Calu3 (cell line): Measurements from ENCODE around the gene MARCHF2. TPM values are rescaled to one million over a fixed set of nuclear protein-coding genes. Genes with fewer than 3 reads are reported as not detected.

Experiments
- BruUV-seq: library from RNA; stranded (reverse); fragments of 400-500 nt; replicated peaks from 2 replicates; lab custom pipeline; 2021; lab: Mats Ljungman, UMichigan
- CTCF ChIA-PET: fragments of 300-600 bp; sonication (Branson Sonifier 250); formaldehyde crosslinking; loops from one replicate; lab custom pipeline; 2022; ENCODE audit warnings: antibody characterized with exemption; lab: Charles Lee
- DNase-seq: peaks from one replicate; pipeline ENCODE4 v3.0.0; 2022
- H3K27ac Mint-ChIP-seq: one replicate; pipeline ENCODE4 v1.8.0; 2022; ENCODE audit warnings: mixed read lengths; ENCODE audit not compliant: unreplicated experiment
- H3K27me3 Mint-ChIP-seq: one replicate; pipeline ENCODE4 v1.8.0; 2022; ENCODE audit warnings: mixed read lengths; ENCODE audit not compliant: unreplicated experiment
- H3K36me3 Mint-ChIP-seq: one replicate; pipeline ENCODE4 v1.8.0; 2022; ENCODE audit warnings: mild to moderate bottlenecking, moderate library complexity, mixed read lengths; ENCODE audit not compliant: insufficient read depth, unreplicated experiment
- H3K4me1 Mint-ChIP-seq: one replicate; pipeline ENCODE4 v1.8.0; 2022; ENCODE audit warnings: mild to moderate bottlenecking, low read depth, mixed read lengths; ENCODE audit not compliant: unreplicated experiment
- H3K4me3 Mint-ChIP-seq: one replicate; pipeline ENCODE4 v1.8.0; 2022; ENCODE audit warnings: mild to moderate bottlenecking, low read depth, moderate library complexity, mixed read lengths; ENCODE audit not compliant: unreplicated experiment
- H3K9me3 Mint-ChIP-seq: one replicate; pipeline ENCODE4 v1.8.0; 2022; ENCODE audit warnings: low read depth, mixed read lengths; ENCODE audit not compliant: unreplicated experiment
- CTCF ChIP-seq: fragments of 200-600 bp; IDR thresholded peaks from one replicate; pipeline ENCODE4 v1.8.0; 2022; ENCODE audit warnings: antibody characterized with exemption; ENCODE audit not compliant: unreplicated experiment
- intact Hi-C: fragments of 100-400 bp; cut with micrococcal nuclease; formaldehyde crosslinking; loops from one replicate; pipeline ENCODE4 v1.10.0; 2022; ENCODE audit not compliant: unreplicated experiment
- total RNA-seq: library from RNA; stranded (reverse); gene quantifications from 2 replicates; pipeline ENCODE4 v1.2.3, GENCODE V29; 2022

MARCHF2 gene
- total RNA-seq, 1 experiment from 2014 or later: 10.1 TPM

- Mint-ChIP-seq H3K4me1 (peaks cover 7% of the 10 kb centered on the region), H3K4me3 (no peak overlapping the region), H3K36me3 (peaks cover 26% of the 10 kb centered on the region), H3K27me3 (no peaks in the 10 kb centered on the region), H3K27ac (no peak overlapping the region), H3K9me3 (no peaks in the 10 kb centered on the region)
- no peak for TF ChIP-seq CTCF
- BruUV-seq: no TSS peak
- intact Hi-C loops: no loop called here
- CTCF ChIA-PET: no interaction called here
- DNase-seq: no peak
Observed at GRCh38 chr19:8393192-8393870, 19.8 kb upstream of the MARCHF2 start.

GRCh38 chr19:8393871-8394250, 19.2 kb upstream of the MARCHF2 start:
- H3K27me3 Mint-ChIP-seq: no peaks in the 10 kb centered on the region
- CTCF ChIA-PET: no interaction called here
- no peak overlapping the region for H3K4me3 Mint-ChIP-seq
- DNase-seq: no peak
- intact Hi-C loops: no loop called here
- H3K4me1 Mint-ChIP-seq: peaks cover 7% of the 10 kb centered on the region
- H3K36me3 Mint-ChIP-seq: peaks cover 22% of the 10 kb centered on the region
- no TSS peak for BruUV-seq
- no peak for TF ChIP-seq CTCF
- no peaks in the 10 kb centered on the region for H3K9me3 Mint-ChIP-seq
- no peak overlapping the region for H3K27ac Mint-ChIP-seq

GRCh38 chr19:8395621-8396082, 17.5 kb upstream of the MARCHF2 start:
- CTCF ChIA-PET: no interaction called here
- Mint-ChIP-seq H3K4me1 (peaks cover 7% of the 10 kb centered on the region), H3K27ac (no peak overlapping the region), H3K4me3 (no peak overlapping the region), H3K27me3 (no peaks in the 10 kb centered on the region), H3K36me3 (peaks cover 9% of the 10 kb centered on the region), H3K9me3 (no peaks in the 10 kb centered on the region)
- BruUV-seq: no TSS peak
- DNase-seq: no peak
- intact Hi-C loops: loop anchor here (2.0 kb wide), 1 partner anchor 41 kb away; no protein-coding TSS in a partner anchor
- TF ChIP-seq CTCF: no peak

GRCh38 chr19:8396185-8396562, 16.9 kb upstream of the MARCHF2 start:
- H3K4me1 Mint-ChIP-seq: peaks cover 7% of the 10 kb centered on the region
- H3K36me3 Mint-ChIP-seq: peaks cover 6% of the 10 kb centered on the region
- DNase-seq: no peak
- H3K4me3 Mint-ChIP-seq: no peak overlapping the region
- no peaks in the 10 kb centered on the region for H3K27me3 Mint-ChIP-seq
- no TSS peak for BruUV-seq
- no peak for TF ChIP-seq CTCF
- no peak overlapping the region for H3K27ac Mint-ChIP-seq
- CTCF ChIA-PET: no interaction called here
- intact Hi-C loops: loop anchor here (2.0 kb wide), 1 partner anchor 41 kb away; no protein-coding TSS in a partner anchor
- no peaks in the 10 kb centered on the region for H3K9me3 Mint-ChIP-seq
